AG04450 (cell line): ENCODE data around the gene PAK3. TPM values are rescaled to one million over a fixed set of nuclear protein-coding genes. Genes with fewer than 3 reads are reported as not detected.

Experiments
- CTCF ChIA-PET: fragments of 300-600, 350-600 bp; formaldehyde crosslinking; extraction: SDS; loops from one replicate; lab custom pipeline; 2022; ENCODE audit warnings: antibody characterized with exemption, inconsistent platforms; lab: Charles Lee
- POLR2A ChIA-PET: fragments of 350-600 bp; formaldehyde crosslinking; extraction: SDS; loops from one replicate; lab custom pipeline; 2021; ENCODE audit warnings: antibody characterized with exemption, inconsistent platforms; lab: Yijun Ruan, JAX
- DNase-seq: peaks from one replicate; pipeline ENCODE4 v3.0.0-alpha.2; 2011; ENCODE audit warnings: low read depth, low spot score
- H3K27ac ChIP-seq: one replicate; pipeline ENCODE4 v1.5.1; 2012; ENCODE audit warnings: low read depth, low read length, control low read depth
- H3K27me3 ChIP-seq: one replicate; pipeline ENCODE4 v1.6.0; 2012; ENCODE audit warnings: low read length; ENCODE audit not compliant: control insufficient read depth, insufficient read depth
- H3K4me3 ChIP-seq: 2 replicates; pipeline ENCODE4 v1.5.1; 2011; ENCODE audit warnings: mild to moderate bottlenecking, low read depth, low read length, control low read depth
- H3K9me3 ChIP-seq: 2 replicates; pipeline ENCODE4 v1.5.1; 2012; ENCODE audit warnings: low read length; ENCODE audit not compliant: control insufficient read depth, insufficient read depth
- polyA plus RNA-seq: library from polyadenylated mRNA; depleted of rRNA; stranded (reverse); fragments of >200 nt; gene quantifications from 2 replicates; pipeline ENCODE4 v1.2.3, GENCODE V29; 2011
- TF ChIP-seq, protein P1 (sequence below): IDR thresholded peaks from 2 replicates; pipeline ENCODE4 v1.5.1; 2011; ENCODE audit warnings: low read depth, low read length, control low read depth, inconsistent platforms

Gene PAK3
- polyA plus RNA-seq, 1 experiment: 0.66 TPM

DNA sequence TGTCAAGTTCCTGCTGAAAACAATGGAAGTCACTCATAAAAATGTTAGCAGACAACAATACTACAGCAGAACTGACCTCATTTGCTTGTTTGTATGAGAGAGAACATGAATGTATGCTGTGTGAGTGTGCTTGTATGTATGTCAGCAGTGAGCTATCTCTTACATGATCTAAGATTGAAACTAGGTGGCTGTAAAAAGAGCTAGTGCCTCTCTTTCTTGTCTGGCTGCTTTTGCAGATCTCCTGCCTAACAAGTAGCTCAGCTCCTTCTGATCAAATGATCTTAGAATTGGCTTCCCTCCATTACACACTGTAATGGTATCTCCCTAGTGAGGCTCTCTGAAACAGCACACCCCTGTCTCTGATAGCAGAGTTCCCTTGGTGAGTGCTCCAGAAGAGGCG, 20.7 kb downstream of the PAK3 start:
- DNase-seq: no peak
- TF ChIP-seq, protein P1, sequence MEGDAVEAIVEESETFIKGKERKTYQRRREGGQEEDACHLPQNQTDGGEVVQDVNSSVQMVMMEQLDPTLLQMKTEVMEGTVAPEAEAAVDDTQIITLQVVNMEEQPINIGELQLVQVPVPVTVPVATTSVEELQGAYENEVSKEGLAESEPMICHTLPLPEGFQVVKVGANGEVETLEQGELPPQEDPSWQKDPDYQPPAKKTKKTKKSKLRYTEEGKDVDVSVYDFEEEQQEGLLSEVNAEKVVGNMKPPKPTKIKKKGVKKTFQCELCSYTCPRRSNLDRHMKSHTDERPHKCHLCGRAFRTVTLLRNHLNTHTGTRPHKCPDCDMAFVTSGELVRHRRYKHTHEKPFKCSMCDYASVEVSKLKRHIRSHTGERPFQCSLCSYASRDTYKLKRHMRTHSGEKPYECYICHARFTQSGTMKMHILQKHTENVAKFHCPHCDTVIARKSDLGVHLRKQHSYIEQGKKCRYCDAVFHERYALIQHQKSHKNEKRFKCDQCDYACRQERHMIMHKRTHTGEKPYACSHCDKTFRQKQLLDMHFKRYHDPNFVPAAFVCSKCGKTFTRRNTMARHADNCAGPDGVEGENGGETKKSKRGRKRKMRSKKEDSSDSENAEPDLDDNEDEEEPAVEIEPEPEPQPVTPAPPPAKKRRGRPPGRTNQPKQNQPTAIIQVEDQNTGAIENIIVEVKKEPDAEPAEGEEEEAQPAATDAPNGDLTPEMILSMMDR: no peak
- POLR2A ChIA-PET: no interaction called here
- no peaks in the 10 kb centered on the region for H3K9me3 ChIP-seq
- no peak overlapping the region for H3K4me3 ChIP-seq
- H3K27me3 ChIP-seq: no peaks in the 10 kb centered on the region
- no peak overlapping the region for H3K27ac ChIP-seq
- CTCF ChIA-PET: no interaction called here

DNA sequence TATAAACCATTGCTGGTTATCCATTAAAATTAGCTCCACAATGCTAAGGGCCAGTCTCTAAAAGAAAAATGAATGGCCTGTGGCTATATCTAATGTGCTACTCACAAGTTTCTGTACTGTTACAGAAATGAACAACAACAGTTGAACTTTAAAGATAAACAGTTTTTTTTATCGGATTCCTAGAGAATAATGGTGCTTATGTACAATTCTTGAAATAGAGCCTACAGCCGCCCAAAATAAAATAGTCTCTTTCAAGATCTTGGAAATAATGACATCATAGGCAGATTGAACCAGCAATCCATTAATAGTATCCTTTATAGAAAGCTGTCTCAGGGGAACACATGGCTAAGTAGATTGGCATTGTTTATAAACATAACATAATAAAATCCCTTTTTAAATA, 23.4 kb downstream of the PAK3 start:
- DNase-seq: no peak
- CTCF ChIA-PET: no interaction called here
- TF ChIP-seq, protein P1: no peak
- no peaks in the 10 kb centered on the region for H3K27me3 ChIP-seq
- H3K9me3 ChIP-seq: no peaks in the 10 kb centered on the region
- POLR2A ChIA-PET: no interaction called here
- H3K27ac ChIP-seq: no peak overlapping the region
- H3K4me3 ChIP-seq: no peak overlapping the region

DNA sequence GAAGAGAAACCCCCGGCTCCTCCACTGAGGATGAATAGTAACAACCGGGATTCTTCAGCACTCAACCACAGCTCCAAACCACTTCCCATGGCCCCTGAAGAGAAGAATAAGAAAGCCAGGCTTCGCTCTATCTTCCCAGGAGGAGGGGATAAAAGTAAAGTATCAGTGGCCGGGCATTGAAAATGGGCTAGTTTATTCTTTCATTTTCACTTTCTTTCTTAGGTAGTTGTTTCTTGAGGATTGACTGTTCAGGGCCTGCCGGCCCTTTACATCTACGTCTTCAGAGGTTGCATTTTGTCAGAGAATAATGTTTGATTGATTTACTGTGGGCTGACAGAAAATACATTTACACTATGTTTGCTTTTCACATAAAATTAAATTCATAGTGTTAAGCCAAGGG, 27.1 kb downstream of the PAK3 start:
- H3K4me3 ChIP-seq: no peak overlapping the region
- no peak for DNase-seq
- H3K9me3 ChIP-seq: no peaks in the 10 kb centered on the region
- no peaks in the 10 kb centered on the region for H3K27me3 ChIP-seq
- no peak overlapping the region for H3K27ac ChIP-seq
- ChIA-PET CTCF (no interaction called here), POLR2A (no interaction called here)
- TF ChIP-seq, protein P1: no peak

DNA sequence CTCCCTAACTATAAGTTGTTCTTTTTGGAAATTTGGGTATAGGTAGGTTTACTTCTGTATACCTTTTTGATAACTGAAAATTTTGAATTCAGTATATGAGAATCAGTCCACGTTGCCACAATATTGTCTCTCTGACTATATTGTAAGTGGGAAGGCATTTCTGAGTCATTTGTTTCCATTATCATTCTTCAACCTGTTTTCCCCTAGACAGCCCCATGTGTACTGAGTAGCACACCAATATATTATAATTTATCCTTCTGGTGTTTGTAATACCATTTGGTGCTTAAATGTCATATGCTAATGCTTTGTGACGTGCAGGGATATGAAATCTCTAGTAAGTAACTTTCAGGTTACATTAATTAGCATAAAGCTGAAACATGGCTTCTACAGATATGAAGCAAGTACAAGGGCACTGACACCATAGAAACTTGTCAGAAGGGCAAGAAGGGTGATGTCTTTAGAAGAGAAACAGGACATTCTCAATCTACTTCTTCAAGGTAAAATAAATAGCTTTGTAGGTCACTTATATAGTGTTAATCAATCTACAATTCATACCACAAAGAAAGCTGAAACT, 27.7 kb downstream of the PAK3 start:
- H3K27me3 ChIP-seq: no peaks in the 10 kb centered on the region
- ChIA-PET CTCF (no interaction called here), POLR2A (no interaction called here)

DNA sequence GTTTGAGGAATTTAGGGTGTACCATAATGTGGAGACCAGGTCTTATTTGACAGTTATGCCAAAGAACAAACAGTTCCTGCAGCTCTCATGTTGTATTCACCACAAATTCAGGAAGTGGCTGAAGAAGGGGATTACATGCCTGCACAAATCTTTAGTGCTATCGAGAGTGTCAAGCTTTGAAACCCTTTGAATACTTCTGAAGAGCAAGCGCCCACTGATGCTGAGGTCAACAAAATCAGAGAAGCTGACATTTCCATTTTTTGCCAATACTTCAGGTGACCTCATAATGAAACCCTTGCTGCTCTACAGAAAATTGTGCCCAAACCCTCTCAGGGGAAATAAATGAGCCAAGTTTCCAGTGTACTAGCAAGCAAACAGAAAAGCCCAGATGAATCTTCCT, 28.4 kb downstream of the PAK3 start:
- DNase-seq: no peak
- POLR2A ChIA-PET: no interaction called here
- Histone ChIP-seq H3K27ac (no peak overlapping the region), H3K9me3 (no peaks in the 10 kb centered on the region), H3K4me3 (no peak overlapping the region), H3K27me3 (no peaks in the 10 kb centered on the region)
- TF ChIP-seq, protein P1: no peak
- CTCF ChIA-PET: no interaction called here

More for the DNA sequence above, 27.7 kb downstream of the PAK3 start:
- Histone ChIP-seq H3K27ac (no peak overlapping the region), H3K4me3 (no peak overlapping the region), H3K9me3 (no peaks in the 10 kb centered on the region)
- TF ChIP-seq, protein P1: no peak
- DNase-seq: no peak
